Stimulated activated CD8-positive, alpha-beta memory T cell treated with anti-CD3 and anti-CD28 coated beads, Interleukin-4, amount 100 ng/mL, for 48 hours (primary cell): Measurements from ENCODE around the gene PRPF6.

Experiments used
- DNase-seq: peaks from one replicate; pipeline ENCODE4 v3.0.0-alpha.2; 2020

PRPF6 gene

DNA sequence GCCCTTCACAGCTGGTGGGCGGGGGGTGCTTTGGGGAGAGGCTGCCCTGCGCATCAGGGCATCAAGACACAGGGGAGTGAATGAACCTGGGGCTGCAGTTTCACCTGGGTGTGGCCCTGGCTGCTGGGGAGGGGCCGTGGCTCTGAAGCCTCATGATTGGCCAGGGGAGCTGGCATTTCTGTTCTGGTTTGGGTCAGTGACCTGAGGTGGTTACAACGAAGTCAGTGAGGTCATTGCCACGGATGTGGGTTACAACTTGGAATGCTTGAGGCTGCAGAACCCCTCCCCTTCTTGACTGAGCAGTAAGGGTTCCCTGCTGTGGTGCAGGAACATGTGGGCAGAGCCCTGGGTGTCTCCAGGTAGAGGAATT lies 85.0 kb downstream of the PRPF6 start:
- DNase-seq, result peak; percentile 78

DNA sequence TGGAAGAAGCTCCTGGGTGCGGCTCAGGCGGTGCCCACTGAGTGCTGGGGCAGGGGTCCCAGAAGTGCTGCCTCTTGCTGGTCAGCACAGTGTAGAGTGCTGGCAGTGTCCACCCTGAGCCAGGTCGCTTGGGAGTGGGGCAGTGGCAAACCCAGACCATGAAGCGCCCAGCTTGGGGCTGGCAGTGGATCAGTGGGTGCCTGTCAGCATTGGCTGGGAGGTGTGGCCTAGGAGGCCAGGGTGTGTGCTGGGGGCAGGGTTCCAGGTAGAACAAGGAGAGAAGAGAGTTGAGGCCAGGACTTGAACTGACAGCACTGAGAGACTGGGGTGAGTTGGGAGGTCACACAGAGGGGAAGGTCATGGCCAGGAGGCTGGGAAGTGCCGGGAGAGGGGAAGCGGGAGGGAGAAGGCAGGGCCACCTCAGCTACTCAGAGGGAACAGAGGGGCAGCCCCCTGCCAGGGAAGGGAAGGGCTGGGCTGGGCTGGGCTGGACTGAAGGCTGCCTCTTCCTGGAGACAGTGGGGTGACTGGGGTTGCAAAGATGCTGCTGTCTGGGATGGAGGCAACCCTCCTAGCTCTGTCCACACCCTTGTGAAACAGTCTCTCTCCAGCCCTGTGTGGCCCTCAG lies 86.2 kb downstream of the PRPF6 start:
- DNase-seq, result no peak

DNA sequence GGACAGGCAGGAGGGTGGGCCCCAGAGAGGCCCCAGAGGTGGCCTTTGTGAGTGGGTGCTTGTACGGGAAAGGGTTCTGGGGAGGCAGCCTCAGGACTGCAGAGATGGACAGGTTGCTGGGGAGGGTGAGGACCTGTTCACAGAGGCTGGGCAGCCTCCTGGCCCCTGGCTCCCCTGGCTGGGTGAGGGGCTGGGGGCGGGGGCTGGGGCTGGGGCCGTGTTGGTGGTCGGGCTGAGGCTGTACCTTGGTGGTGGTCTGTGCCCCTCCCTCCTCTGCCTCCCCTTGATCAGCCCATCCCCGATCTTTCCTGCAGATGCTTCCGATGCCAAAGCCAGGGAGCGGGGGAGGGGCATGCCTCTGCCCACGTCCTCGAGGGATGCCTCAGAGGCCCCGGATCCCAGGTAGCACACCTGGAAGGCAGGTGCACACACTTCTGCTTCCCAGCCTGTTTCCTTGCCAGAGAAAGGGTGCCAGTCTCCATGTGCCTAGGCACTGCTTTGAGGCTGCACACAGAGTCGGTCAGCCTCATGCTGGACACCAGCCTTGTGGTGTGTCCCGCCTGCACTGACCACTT lies 86.9 kb downstream of the PRPF6 start:
- DNase-seq, result no peak

DNA sequence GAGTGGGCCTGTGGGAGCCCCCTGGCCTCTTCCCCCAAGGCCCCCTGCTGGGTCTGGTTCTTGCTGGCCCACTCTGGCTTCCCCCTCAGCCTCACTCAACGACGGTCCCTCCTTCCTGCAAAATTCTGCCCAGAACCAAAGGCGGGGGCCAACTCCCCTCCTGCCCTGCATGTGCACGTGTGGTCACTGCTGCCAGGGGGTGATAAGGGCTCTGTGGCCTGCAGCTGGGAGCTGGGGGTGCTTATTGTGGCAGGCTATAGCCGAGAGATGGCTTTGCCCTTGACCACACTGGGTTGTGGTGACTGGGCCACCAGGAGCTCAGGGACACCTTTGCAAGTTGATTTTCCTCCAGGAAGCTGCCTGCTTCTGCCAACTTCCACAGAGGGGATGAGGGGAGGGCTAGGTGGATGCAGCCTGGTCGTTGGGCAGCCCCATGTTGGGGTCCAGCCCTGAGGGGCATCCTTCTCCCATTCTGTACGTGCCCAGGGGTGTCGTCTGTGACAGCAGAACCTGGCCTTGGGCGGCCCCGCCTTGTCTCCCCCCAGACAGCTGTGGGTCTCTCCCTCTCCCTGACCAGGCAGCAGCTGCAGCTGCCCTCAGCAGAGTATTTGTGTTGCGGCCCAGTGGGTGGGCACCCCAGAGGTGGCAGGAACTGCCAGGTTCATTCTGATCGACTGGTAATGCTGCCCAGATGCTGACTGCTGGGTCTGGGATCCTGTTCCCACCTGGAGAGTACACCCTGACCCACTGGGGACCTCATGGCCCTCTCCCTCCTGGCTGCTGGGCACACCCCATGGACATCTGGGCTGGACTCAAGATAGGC lies 87.7 kb downstream of the PRPF6 start:
- no peak for DNase-seq

DNA sequence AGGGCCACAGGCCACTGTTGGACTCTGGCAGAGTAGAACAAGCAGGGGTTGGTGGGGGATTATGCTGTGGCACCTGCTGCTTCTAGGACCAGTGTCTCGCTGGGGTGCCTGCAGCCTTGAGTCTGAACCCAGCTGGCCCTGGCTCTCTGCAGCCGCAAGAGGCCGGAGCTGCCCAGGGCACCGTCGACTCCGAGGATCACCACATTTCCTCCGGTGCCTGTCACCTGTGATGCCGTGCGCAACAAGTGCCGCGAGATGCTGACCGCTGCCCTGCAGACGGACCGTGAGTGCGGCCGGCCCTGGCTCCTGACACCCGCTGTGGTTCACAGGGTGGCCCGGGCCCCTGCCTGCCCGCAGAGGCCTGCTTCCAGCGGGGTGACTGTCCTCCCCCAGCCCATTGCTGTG lies 88.3 kb downstream of the PRPF6 start:
- DNase-seq, result no peak

DNA sequence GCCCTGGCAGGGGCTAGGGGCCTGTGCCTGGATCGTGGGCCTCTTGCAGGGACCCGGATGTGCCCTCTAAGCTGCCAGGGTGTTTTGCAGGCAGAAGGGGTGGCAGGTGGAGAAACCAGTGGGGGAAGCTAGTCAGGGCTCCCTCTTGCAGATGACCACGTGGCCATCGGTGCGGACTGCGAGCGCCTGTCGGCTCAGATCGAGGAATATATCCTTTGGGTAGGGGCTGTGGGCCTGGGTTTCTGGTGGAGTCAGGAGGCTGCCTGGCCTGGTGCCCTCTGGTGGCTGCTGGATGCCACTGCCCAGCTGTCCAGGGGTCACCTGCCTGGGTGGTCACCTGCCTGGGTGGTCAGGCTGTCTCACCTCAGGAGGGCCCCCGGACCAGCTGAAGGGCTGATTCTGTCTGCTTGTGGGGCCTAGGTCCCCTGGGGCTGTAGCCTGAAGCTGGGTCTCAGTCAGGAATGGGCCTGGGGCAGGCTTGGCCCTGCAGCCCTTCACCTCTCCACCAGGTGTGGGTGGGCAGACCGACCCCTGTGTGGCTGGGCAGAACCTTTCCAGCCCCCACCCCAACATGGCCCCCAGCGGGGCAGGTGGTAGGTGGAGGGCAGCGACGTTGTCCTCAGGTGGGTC lies 88.8 kb downstream of the PRPF6 start:
- peak; percentile 52 for DNase-seq

DNA sequence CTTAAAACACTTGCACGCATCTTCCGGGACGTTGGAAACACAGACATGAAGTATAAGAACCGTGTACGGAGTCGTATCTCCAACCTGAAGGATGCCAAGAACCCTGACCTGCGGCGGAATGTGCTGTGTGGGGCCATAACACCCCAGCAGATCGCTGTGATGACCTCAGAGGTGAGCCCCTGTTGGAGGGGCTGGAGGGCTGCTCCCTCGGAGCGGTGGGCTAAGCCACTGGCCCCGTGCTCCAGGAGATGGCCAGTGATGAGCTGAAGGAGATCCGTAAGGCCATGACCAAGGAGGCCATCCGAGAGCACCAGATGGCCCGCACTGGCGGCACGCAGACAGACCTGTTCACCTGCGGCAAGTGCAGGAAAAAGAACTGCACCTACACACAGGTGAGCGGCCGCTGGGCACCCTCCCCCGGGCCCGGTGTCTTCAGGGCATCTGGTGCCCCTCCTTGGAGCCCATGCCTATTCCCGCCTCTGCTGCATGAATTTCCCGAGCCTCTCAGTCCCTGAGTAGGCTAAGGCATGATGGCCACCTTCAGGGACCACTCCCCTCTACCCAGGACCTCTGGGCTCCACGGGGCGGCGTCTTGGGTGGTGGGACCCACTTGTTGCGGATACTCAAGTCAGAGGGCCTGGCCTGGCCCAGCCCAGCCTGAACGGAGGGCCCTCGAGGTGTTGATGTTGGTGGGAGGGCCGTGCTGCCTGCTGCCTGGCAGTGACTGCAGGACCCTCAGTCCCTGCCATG lies 89.5 kb downstream of the PRPF6 start:
- DNase-seq, result no peak

DNA sequence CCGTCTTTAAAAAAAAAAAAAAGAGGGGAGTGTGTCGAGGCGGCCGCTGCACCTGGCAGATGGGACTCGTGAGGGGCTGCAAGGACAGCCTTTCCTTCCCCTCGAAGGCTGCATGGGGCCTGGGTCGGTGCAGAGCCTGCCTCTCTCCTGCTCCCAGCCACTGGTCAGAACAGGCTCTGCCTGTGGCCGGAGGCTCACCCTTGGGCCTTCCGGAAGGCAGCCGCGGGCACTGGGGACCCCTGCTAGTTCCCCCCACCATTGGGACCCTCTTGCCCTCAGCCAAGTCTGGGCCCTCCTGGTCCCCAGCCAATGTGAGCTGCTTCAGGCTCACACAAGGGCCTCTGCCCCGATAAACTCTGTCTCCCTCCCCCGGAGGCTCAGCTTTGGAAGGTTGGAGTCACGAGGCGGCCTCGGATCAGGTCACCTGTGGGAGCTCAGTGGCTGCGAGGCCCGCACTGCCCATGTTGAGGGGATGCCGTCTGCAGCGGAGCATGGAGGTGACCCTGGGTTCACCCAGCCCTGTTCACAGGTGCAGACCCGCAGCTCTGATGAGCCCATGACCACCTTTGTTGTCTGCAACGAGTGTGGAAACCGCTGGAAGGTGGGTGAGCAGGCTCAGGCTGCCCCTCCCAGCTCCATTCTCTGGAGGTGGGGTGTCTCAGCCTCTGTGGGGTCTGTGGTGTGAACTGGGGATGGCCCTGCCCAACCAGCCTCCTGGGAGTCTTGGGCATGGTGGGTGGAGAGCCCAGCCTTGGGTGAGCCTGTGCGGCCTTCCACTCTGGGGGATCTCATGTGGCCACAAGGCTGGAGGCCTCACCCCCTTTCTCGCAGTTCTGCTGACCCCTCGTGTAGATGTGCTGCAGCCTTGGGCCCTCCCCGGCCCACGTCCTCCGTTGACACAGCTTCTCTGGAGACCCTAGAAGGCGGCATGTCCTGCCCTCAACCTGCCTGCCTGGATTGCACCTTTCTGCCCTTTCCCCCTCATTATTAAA lies 90.7 kb downstream of the PRPF6 start:
- no peak for DNase-seq

DNA sequence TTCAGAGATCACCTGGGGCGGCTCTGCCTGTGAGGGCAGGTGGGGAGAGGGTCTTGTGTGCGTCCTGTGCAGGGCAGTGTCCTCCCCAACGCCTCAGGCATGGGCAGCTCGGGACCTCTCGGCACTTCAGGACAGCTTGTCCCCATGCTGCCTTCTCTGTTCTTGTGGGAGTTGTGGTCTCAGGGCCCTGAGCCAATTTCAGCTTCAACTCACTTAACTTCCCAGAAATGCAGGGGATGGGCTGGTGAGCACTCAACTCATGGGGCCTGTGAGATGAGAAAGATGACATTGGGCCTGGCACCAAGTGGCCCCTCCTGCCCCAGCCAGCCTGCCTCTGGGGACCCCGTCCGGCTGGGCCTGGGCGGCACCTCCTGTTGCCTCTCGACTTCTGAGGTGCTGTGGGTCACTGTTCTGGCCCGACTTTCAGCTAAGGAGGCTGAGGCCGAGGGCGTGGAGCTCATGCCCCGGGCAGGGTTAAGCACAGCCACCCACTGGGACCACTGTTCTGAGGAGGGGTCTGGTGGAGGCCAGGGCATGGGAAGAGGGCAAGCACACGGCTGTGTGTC lies 91.6 kb downstream of the PRPF6 start:
- DNase-seq, result no peak

DNA sequence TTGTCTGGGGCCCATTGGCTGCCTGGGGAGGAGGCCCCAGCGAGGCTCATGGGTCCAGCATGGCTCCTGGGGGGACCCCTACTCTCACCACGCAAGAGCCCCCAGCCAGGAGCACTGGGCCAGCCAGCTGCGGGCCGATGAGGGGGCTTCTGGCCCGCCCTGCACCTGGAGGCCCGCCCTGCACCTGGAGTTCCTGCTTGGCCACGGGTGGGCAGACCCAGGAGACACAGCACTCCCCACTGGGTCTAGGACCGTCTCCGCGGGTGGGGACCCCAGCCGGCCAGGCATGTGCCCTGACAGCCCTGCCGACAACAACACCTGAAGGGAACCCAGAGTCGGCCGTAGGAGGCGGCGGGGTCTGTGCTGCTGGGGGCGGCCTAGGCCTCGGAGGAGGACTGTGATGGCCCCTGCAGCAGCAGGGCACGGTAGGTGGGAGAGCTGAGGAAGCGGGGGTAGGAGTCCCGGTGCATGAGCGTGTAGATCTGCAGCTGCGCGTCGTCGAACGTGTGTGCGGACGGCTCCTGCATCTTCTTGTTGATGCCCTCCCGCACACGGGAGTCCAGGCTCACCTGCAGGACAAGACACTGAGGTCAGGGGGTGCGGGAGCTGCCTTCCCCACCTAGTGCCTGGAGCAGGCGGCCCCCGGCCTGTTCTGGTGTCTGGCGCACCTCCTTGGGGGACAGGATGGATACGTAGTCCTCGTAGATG lies 92.7 kb downstream of the PRPF6 start:
- no peak for DNase-seq

DNA sequence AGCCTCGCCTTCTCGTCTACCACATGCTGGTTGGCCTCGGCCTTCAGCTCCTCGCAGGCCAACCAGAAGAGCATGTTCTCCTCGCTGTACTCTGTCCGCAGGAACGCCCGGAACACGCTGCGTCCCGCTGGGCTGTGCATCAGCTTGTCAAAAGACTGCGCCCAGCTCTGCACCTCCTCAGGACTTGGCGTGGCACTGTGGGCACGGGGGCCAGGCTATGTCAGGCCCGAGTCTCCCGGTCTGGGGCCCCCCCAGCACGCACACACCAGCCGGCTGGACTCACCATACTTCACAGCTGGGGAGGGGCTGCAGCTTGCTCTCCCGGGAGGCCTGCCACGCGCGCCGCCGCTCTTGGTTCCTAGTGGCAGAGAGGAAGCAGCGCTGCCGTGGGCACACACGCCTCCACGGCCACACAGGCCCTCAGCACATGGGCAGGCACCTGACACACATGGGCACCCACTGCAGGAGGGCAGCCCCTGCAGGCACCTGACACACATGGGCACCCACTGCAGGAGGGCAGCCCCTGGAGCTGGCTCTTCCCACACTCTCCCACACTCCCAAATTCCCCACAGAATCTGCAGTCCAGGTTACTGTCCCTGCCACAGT lies 93.4 kb downstream of the PRPF6 start:
- no peak for DNase-seq

DNA sequence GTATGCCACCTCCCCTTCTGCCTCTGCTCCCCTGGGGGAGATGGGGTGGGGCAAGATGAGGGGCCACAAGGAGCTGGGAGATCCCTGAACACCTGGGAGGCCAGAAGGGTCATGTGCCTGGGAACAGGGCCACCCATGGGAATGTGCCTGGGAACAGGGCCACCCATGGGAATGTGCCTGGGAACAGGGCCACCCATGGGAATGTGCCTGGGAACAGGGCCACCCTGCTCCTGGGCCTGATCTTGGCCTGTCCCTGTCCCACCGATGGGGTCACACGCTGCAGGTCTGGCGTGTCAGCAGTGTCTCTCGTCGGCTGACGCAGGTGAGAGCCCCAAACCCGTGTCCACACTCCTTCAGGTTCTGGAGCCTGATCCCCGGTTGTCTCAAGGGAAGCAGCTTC lies 94.0 kb downstream of the PRPF6 start:
- DNase-seq, result no peak

DNA sequence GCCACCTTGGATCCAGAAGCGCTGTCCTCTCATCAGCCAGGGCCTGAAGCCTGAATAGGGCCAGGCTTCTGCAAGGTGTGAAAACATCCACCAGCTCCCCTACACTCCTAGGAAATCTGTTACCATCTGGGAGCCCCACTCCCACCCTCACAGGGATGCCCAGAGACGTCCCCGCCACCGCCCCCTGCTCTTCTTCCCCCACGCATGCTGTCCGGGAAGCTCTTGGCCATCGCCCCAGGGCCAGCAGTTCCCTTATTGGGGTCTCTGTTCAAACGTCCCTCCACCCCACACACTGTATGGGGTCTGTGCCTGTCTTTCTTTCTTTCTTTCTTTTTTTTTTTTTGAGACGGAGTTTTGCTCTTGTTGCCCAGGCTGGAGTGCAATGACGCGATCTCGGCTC lies 94.6 kb downstream of the PRPF6 start:
- no peak for DNase-seq

DNA sequence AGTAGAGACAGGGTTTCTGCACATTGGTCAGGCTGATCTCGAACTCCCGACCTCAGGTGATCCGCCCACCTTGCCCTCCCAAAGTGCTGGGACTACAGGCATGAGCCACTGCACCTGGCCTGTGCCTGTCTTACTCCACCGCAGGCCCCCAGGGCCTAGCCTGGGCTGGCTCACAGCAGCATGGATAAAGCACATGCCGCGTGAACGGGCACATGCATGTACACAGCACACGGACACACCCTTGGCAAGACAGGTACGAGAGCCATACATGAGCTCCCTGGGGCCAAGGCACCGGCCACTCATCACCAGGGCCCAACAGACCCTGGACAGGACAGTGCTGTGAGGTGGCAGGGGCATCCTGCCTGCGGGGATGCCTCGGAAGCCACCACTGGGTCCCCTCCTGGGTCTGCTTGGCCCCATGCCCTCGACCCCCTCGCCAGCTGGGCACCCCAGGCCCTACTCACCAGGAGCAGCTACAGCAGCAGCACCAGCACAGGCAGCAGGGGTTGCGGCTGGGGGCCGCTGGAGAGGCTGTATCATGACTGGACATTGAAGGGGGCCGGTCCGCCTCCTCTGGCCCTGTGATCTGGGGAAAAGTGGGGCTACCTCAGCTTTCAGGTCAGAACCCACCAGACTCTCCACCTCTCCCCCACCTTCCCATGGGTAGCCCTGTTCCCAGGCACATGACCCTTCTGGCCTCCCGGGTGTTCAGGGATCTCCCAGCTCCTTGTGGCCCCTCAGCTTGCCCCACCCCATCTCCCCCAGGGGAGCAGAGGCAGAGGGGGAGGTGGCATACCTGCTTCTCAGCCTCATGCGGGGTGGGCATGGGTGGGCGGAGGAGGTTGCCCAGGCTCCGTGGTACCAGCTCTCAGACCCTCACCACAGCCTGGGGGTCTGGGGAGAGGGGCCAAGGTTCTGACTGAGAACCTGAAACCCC lies 95.4 kb downstream of the PRPF6 start:
- no peak for DNase-seq

DNA sequence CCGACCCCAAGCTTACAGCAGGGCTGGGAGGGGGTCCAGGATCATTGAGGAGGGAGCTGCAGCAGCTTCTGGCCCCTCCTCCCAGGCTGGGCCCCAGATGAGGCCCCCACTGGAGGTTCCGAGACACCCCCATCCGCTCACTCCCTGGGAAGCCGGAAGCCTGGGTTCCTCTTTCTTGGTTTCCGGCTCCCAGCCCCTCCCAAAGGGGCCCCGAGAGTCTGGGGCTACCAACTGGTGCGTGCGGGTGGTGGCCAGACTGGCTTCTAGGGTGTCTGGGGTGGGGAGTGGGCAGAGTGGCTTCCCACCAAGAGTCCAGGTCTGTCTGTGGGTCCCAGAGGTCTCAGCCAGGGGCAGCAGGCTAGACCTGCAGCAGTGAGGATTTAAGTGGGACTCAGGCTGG lies 96.2 kb downstream of the PRPF6 start:
- DNase-seq, result peak; percentile 66

DNA sequence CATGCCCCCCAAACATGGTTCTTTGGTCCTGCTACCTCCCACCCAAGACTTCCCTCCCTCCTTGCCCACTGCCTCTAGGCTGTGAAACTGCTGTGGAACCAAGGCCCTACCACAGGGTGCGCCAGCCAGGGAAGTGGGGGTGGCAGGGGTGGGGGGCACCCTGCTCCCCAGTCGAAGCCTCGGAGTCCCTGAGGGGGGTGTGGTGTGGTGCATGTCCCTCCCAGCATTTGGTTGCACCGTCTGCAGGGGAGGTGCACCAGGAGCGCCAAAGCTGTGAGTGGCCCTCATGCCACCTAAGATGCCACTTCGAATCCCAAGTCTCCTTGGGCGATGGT lies 96.6 kb downstream of the PRPF6 start:
- DNase-seq, result no peak

DNA sequence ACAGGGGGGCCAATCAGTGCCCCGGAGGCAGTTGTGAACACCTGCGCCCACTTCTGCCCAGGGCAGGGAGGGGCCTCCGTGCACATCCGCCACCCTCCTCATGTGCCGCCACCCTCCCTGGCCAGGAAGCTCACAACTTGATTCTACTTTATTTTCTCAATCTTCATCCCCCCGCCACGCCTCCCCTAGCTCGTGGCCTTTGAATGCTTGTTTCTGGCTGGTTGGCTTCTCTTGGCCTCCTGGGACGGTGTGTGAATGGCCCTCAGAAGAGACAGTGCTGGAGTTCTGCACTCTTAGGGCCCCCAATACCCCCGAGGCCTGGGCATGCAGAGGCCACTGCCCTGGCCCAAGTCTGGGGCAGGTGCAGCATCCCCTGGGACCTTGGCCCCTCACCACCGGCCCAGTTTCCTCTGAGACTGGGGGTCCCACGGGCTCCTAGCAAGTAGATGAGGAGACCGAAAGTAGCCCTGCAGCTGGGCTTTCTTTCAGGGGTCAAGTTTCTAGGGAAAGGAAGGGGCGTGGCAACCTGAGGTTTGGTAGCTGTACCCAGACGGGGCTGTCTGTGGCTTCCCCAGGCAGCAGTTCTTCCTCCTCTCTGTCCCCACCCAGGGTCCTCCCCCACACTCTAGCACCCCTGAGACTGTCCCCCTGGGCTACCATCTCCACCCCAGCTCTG lies 97.1 kb downstream of the PRPF6 start:
- DNase-seq, result peak; percentile 68

DNA sequence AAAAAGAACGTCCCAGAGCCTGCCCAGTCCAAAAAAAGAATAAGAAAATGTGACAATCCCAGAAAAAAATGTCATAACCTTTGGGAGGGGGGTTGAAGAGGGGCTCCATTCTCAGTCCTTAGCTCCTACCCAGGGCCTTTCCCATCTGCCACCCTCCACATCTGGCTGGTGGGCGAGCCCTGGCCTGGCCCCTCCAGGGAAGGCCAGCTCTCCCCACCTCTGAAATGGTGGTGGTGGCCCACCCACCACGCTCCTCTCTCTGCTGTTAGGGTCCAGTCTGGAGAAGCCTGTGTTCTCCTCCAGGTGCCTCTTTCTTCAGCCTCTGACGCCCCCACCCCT lies 98.0 kb downstream of the PRPF6 start:
- DNase-seq, result no peak
